Psoas muscle (tissue), 8 donors: ENCODE data around the gene RALBP1. TPM values are rescaled to one million over a fixed set of nuclear protein-coding genes. Genes with fewer than 3 reads are reported as not detected.

Source experiments
- ATAC-seq, 4 donors: fragments of 200-7000 bp; cut with Tn5 transposase; one replicate each; pipeline ENCODE4 v1.9.1; 2020; ENCODE audit warnings: moderate library complexity in 3 of 4, mild to moderate bottlenecking in 2 of 4
- DNase-seq, 2 donors: peaks; one replicate each; pipeline ENCODE4 v3.0.0-alpha.2; 2020
- H3K27ac ChIP-seq: fragments of 200-600 bp; one replicate; pipeline ENCODE4 v1.8.0; 2022
- H3K27me3 ChIP-seq, 3 donors: fragments of 200-600 bp in 1 of 3; one replicate each; pipeline versions ENCODE4 v1.6.1 to v1.8.0; 2013 to 2022; ENCODE audit warnings: low read length in 2 of 3, mild to moderate bottlenecking in 2 of 3, moderate library complexity in 1 of 3; ENCODE audit not compliant: insufficient read depth in 3 of 3
- H3K36me3 ChIP-seq, 2 donors: fragments of 200-600 bp in 1 of 2; one replicate each; pipeline versions ENCODE4 v1.6.1 to v1.8.0; 2013 to 2022; ENCODE audit warnings: low read depth in 1 of 2, mild to moderate bottlenecking in 1 of 2, moderate library complexity in 1 of 2; ENCODE audit not compliant: insufficient read depth in 1 of 2
- H3K4me1 ChIP-seq: fragments of 200-600 bp; one replicate; pipeline ENCODE4 v1.8.0; 2022
- H3K4me3 ChIP-seq: fragments of 200-600 bp; one replicate; pipeline ENCODE4 v1.8.0; 2022; ENCODE audit warnings: mild to moderate bottlenecking
- H3K9me3 ChIP-seq: fragments of 200-600 bp; one replicate; pipeline ENCODE4 v1.8.0; 2022
- CTCF ChIP-seq: fragments of 200-600 bp; IDR thresholded peaks from one replicate; pipeline ENCODE4 v1.8.0; 2022; ENCODE audit warnings: antibody characterized with exemption
- WGBS, 3 donors: extraction: QIAGEN DNeasy Blood & Tissue Kit; methylation state at CpG; one replicate each; pipeline versions ENCODE4 v1.1.6 to v1.1.7; 2013; 5-methylcytosine and 5-hydroxymethylcytosine counted together
- intact Hi-C, 2 donors: fragments of 100-400 bp; cut with DNase I; formaldehyde crosslinking; loops; one replicate each; pipeline versions ENCODE4 v1.11.0 to v1.14.2; 2022
- polyA plus RNA-seq, 3 donors: library from polyadenylated mRNA; stranded (reverse); fragments of 200-250 nt; gene quantifications; one replicate each; pipeline ENCODE4 v1.2.3, GENCODE V29; 2013
- total RNA-seq, 4 donors: library from RNA; stranded (reverse); fragmentation: NEBNext Ultra II Directional in 2 of 4; extraction: Animal tissue kit (Norgen Biotek cat#: 25700) in 2 of 4; gene quantifications; one replicate each; pipeline versions ENCODE4 v1.2.1 to v1.2.4, GENCODE V29; 2021 to 2023
- donor health status: healthy with polysubstance abuse.
- donor health status: DM: no; HTN: no; CAD: no; lungs with moderate emphysema.
- donor health status: Bipolar disorder and iron deficiency.
- donor health status: healthy.
- donor health status: DM: yes; HTN: yes; CAD: no.
- donor health status: DM: no; HTN: no; CAD: no.
- donor health status: DM: no; HTN: no; CAD: no.
- donor health status: DM: yes; HTN: yes; CAD: no.

RALBP1 gene
- total and polyA plus RNA-seq, 7 donors = 28.7 to 85.0 (median 38.6) TPM

- ATAC-seq = no peak
- 96 to 98% (median 98%) methylated on average over 7 of the region's 7 CpGs for WGBS, 3 donors
- Histone ChIP-seq H3K4me1 (no peaks in the 10 kb centered on the region), H3K36me3 (peaks cover 7 to 77% of the 10 kb centered on the region in 2 donors), H3K27ac (no peak overlapping the region), H3K4me3 (no peak overlapping the region), H3K9me3 (no peaks in the 10 kb centered on the region), H3K27me3 (no peaks in the 10 kb centered on the region)
- no peak for DNase-seq
- TF ChIP-seq CTCF = no peak
- intact Hi-C loops = no loop called here
These were observed 106.4 kb downstream of the RALBP1 start for GRCh38 chr18:9581667-9582066.

- Histone ChIP-seq H3K9me3 (no peaks in the 10 kb centered on the region), H3K4me3 (no peak overlapping the region), H3K27me3 (no peaks in the 10 kb centered on the region), H3K27ac (no peak overlapping the region), H3K4me1 (no peaks in the 10 kb centered on the region), H3K36me3 (peaks cover under 1 to 76% of the 10 kb centered on the region in 2 donors)
- WGBS, 3 donors = 92 to 94% (median 93%) methylated on average over 3 of the region's 3 CpGs
- no peak for ATAC-seq
- no peak for TF ChIP-seq CTCF
- DNase-seq = no peak
- intact Hi-C loops = no loop called here
These were observed 111.5 kb downstream of the RALBP1 start for GRCh38 chr18:9586814-9587213.

Other genes starting within 250 kb of the RALBP1 start
- 1 to 10 TPM; 6.2 to 8.5 (median 7.7) TPM for gene TWSG1, start 140.7 kb upstream of the RALBP1 start, total RNA-seq
- 1 to 10 TPM; 3.6 to 7.0 (median 3.9) TPM for gene TWSG1, start 140.7 kb upstream of the RALBP1 start, polyA plus RNA-seq
- 10 to 100 TPM; 27.8 to 36.1 (median 31.7) TPM for gene PPP4R1, start 139.0 kb downstream of the RALBP1 start, total RNA-seq
- gene PPP4R1, start 139.0 kb downstream of the RALBP1 start, polyA plus RNA-seq = 10 to 100 TPM; 10.3 to 23.0 (median 13.3) TPM
- gene RAB31, start 232.8 kb downstream of the RALBP1 start, total RNA-seq = 1 to 10 TPM; 5.3 to 8.9 (median 6.6) TPM
- 1 to 10 TPM; 2.2 to 4.1 (median 3.0) TPM for gene RAB31, start 232.8 kb downstream of the RALBP1 start, polyA plus RNA-seq